Measurements from ENCODE around the gene TEX22. TPM values are rescaled to one million over a fixed set of nuclear protein-coding genes. Genes with fewer than 3 reads are reported as not detected.
A peak's percentile ranks its signal among the peaks of the same experiment; 100 is the strongest.

TEX22 gene
- total RNA-seq, 1 donor from 2014 or later, result not detected

- Mint-ChIP-seq H3K36me3 (peaks cover 5% of the 10 kb centered on the region), H3K27ac (peak overlapping the region; percentile 59), H3K4me1 (peaks cover 10% of the 10 kb centered on the region), H3K9me3 (peaks cover 4% of the 10 kb centered on the region), H3K27me3 (ENCODE audit: insufficient read depth, low read depth) (no peaks in the 10 kb centered on the region), H3K4me3 (no peak overlapping the region)
- TF ChIP-seq EZH2 (IDR thresholded peaks at IDR 0.05) (no peak), EZH2phosphoT487 (IDR thresholded peaks at IDR 0.05) (no peak)
- TF ChIP-seq, protein P1, sequence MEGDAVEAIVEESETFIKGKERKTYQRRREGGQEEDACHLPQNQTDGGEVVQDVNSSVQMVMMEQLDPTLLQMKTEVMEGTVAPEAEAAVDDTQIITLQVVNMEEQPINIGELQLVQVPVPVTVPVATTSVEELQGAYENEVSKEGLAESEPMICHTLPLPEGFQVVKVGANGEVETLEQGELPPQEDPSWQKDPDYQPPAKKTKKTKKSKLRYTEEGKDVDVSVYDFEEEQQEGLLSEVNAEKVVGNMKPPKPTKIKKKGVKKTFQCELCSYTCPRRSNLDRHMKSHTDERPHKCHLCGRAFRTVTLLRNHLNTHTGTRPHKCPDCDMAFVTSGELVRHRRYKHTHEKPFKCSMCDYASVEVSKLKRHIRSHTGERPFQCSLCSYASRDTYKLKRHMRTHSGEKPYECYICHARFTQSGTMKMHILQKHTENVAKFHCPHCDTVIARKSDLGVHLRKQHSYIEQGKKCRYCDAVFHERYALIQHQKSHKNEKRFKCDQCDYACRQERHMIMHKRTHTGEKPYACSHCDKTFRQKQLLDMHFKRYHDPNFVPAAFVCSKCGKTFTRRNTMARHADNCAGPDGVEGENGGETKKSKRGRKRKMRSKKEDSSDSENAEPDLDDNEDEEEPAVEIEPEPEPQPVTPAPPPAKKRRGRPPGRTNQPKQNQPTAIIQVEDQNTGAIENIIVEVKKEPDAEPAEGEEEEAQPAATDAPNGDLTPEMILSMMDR (IDR thresholded peaks at IDR 0.05), result no peak
- no peaks in the 10 kb centered on the region for H3K9me3 ChIP-seq (ENCODE audit: low read depth)
- H3K27ac ChIP-seq, result no peak overlapping the region
- no peaks in the 10 kb centered on the region for H3K79me2 ChIP-seq (ENCODE audit: low read depth)
- H3K27me3 ChIP-seq, result peaks cover 9% of the 10 kb centered on the region
- H3K9ac ChIP-seq, result no peak overlapping the region
- no peak overlapping the region for H3K4me3 ChIP-seq
- no peaks in the 10 kb centered on the region for H3K36me3 ChIP-seq
- H3F3A ChIP-seq (ENCODE audit: low read depth), result no peaks in the 10 kb centered on the region
- no peak overlapping the region for H3K4me2 ChIP-seq
- no peaks in the 10 kb centered on the region for H4K20me1 ChIP-seq (ENCODE audit: low read depth)
- peaks cover 4% of the 10 kb centered on the region for H3K4me1 ChIP-seq
- DNase-seq (ENCODE audit: low spot score), result no peak
- H2AFZ ChIP-seq (replicated peaks), result no peak overlapping the region
These were observed 3.4 kb upstream of the TEX22 start for GRCh38 chr14:105394714-105395537.

GRCh38 chr14:105395538-105395854 is 2.8 kb upstream of the TEX22 start:
- Mint-ChIP-seq H3K9me3 (peaks cover 7% of the 10 kb centered on the region), H3K36me3 (peaks cover 10% of the 10 kb centered on the region), H3K27ac (no peak overlapping the region), H3K27me3 (ENCODE audit: insufficient read depth, low read depth) (no peaks in the 10 kb centered on the region), H3K4me3 (no peak overlapping the region), H3K4me1 (peaks cover 10% of the 10 kb centered on the region)
- peaks cover 4% of the 10 kb centered on the region for H3K4me1 ChIP-seq
- H3K9me3 ChIP-seq (ENCODE audit: low read depth), result no peaks in the 10 kb centered on the region
- no peak overlapping the region for H3K27ac ChIP-seq
- no peak overlapping the region for H3K9ac ChIP-seq
- no peaks in the 10 kb centered on the region for H3K36me3 ChIP-seq
- TF ChIP-seq EZH2phosphoT487 (IDR thresholded peaks at IDR 0.05), result no peak
- TF ChIP-seq EZH2 (IDR thresholded peaks at IDR 0.05), result no peak
- TF ChIP-seq, protein P1 (IDR thresholded peaks at IDR 0.05), result no peak
- H3F3A ChIP-seq (ENCODE audit: low read depth), result no peaks in the 10 kb centered on the region
- no peak overlapping the region for H3K4me2 ChIP-seq
- no peak overlapping the region for H3K4me3 ChIP-seq
- H3K27me3 ChIP-seq, result peaks cover 9% of the 10 kb centered on the region
- no peaks in the 10 kb centered on the region for H3K79me2 ChIP-seq (ENCODE audit: low read depth)
- no peak overlapping the region for H2AFZ ChIP-seq (replicated peaks)
- H4K20me1 ChIP-seq (ENCODE audit: low read depth), result no peaks in the 10 kb centered on the region
- DNase-seq (ENCODE audit: low spot score), result no peak

- H3K9me3 Mint-ChIP-seq, result peaks cover 26% of the 10 kb centered on the region
- Histone ChIP-seq H4K20me1 (ENCODE audit: low read depth) (no peaks in the 10 kb centered on the region), H3K4me3 (no peak overlapping the region), H3K36me3 (peaks cover 7% of the 10 kb centered on the region), H3K4me1 (peaks cover 4% of the 10 kb centered on the region), H3K79me2 (ENCODE audit: low read depth) (no peaks in the 10 kb centered on the region), H3K27ac (no peak overlapping the region), H3K9me3 (ENCODE audit: low read depth) (peaks cover 4% of the 10 kb centered on the region), H3K27me3 (peaks cover 9% of the 10 kb centered on the region), H2AFZ (replicated peaks) (peak overlapping the region; percentile 89), H3K4me2 (no peak overlapping the region), H3F3A (ENCODE audit: low read depth) (peaks cover 3% of the 10 kb centered on the region), H3K9ac (no peak overlapping the region)
- peak overlapping the region; percentile 84 for H3K4me3 Mint-ChIP-seq
- peaks cover 24% of the 10 kb centered on the region for H3K36me3 Mint-ChIP-seq
- H3K27me3 Mint-ChIP-seq (ENCODE audit: insufficient read depth, low read depth), result no peaks in the 10 kb centered on the region
- TF ChIP-seq EZH2 (IDR thresholded peaks at IDR 0.05) (no peak), EZH2phosphoT487 (IDR thresholded peaks at IDR 0.05) (no peak)
- TF ChIP-seq, protein P1 (IDR thresholded peaks at IDR 0.05), result no peak
- peaks cover 10% of the 10 kb centered on the region for H3K4me1 Mint-ChIP-seq
- DNase-seq (ENCODE audit: low spot score), result no peak
- peak overlapping the region; percentile 87 for H3K27ac Mint-ChIP-seq
These were observed 897 bp upstream of the TEX22 start for GRCh38 chr14:105397350-105397931.

Data from neural progenitor cell (in vitro differentiated cells).